Activated CD4-positive, alpha-beta T cell treated with anti-CD3 and anti-CD28 coated beads, Interleukin-2, amount 50 U/mL, for 24 hours (primary cell): ENCODE measurements around the gene GNG7.

Experiments used
- DNase-seq, 2 donors: peaks; one replicate each; pipeline ENCODE4 v3.0.0-alpha.2; 2020; ENCODE audit warnings: low read depth in 1 of 2, low spot score in 1 of 2

GNG7 gene

DNA sequence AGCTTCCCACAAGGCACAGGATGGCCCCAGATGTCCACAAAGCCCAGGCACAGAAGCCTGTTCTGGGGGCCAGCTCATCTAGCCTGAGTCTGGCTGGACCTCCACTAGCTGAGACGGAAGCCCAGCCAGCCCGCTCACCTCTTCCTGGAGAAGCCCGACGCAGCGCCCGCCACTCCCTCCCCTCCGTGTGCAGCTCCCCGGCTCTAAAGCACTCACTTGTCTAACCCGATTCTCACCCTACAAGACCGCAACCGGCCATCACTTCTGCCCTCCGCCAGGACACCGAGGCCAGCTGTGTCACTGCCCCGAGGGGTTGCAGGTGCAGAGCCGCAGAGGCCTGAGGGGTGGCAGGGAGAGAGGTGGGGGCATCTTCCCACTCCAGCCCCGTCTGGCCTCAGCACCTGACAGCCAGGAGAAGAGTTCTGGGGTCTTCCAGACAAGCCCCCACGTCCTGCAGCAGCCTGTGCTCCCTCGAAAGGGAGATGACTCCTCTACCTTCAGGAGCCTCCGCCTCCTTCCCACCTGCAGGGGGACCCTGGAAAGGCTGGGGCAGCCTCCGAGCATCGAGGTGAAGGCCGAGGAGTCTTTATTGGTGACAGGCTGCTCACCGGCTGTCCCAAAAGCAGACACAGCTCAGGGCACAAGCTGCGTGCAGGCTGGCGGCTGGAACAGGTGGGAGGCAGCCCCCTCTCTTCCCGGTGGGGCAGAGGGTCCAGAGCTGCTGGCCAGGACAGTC, 24.6 kb upstream of the GNG7 start:
- DNase-seq: no peak

DNA sequence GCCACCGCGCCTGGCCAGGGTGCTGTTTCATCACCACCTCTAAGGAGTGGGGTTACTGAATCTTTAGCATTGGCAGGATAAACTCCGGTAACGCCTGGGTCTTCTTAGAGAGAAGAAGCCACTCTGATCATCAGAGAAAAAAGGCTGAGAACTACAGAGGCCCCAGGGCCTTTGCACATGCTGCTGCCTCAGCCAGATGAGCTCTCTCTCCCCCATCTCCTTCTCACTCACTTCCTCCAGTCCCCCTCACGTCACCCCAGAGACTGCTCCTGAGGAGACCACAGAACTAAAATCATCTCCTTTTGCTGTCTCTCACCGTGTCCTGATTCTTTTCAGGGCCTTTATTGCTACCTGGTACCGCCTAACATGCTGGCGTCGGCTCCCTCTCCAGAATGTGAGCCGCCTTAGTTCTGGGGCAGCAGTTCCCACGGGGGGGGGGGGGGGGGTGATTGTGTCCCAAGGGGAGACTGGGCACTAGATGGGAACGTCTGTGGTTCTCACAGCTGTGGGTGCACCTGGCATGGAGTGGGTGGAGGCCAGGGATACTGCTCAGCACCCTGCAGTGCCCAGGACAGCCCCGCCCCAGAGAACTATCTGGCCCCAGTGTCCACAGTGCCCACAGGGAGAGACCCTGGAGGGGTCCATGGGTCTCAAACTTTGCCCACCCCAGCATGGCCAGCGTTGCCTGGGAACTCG, 23.8 kb upstream of the GNG7 start:
- no peak for DNase-seq

DNA sequence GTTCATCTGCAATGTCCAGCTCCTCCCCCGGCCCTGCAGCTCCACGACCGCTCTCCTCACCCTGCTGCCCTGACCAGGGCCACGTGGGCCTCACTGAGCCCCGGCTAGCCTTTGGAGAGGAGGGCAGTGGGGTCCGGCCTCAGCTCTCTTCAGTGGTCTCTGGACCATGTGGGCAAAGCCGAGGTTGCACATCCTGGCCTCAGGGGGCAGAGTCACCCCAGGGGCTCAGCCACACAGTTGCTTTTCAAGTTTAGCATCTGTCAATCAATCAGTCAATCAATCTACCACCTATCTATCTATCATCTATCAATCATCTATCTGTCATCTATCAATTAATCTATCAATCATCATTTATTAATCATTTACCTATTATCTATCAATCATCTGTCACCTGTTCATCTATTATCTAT, 21.7 kb upstream of the GNG7 start:
- DNase-seq: no peak

DNA sequence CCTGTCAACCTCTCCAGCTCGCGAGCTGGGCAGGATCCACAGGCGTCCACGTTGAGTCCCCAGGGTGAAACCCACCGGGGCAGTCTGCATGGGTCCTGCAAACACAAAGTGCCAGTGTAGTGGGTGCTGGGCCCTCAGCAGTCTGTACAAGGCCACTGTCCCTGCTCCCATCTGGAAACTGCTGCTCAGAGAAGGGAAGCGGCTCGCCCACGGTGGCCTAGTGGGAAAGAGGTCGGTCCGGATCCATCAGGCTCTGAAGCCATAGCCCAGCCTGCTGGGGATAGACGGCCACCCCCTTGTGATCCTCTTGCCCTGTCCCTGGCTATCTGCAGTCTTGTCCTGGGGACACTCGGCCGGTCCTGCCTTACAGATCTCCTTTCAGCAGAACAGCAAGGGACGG, 21.3 kb upstream of the GNG7 start:
- DNase-seq: no peak

DNA sequence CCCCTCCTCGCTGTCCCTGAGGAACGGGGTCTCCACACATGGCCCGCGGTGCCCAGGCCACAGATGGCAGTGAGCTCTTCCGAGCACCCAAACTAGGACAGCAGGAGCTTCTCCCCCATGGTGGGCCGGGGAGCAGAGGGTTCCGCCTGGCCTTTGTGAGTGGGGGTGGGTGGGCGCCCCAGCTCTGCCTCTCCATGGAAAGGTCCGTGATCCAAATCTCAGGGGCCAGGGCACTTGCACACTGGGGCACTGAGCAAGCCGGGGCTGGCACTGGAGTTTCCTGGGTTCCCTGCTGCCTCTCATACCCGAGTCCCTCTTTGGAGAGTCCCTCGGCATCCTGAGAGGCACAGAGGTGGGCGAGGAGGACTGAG, 20.8 kb upstream of the GNG7 start:
- DNase-seq: no peak

DNA sequence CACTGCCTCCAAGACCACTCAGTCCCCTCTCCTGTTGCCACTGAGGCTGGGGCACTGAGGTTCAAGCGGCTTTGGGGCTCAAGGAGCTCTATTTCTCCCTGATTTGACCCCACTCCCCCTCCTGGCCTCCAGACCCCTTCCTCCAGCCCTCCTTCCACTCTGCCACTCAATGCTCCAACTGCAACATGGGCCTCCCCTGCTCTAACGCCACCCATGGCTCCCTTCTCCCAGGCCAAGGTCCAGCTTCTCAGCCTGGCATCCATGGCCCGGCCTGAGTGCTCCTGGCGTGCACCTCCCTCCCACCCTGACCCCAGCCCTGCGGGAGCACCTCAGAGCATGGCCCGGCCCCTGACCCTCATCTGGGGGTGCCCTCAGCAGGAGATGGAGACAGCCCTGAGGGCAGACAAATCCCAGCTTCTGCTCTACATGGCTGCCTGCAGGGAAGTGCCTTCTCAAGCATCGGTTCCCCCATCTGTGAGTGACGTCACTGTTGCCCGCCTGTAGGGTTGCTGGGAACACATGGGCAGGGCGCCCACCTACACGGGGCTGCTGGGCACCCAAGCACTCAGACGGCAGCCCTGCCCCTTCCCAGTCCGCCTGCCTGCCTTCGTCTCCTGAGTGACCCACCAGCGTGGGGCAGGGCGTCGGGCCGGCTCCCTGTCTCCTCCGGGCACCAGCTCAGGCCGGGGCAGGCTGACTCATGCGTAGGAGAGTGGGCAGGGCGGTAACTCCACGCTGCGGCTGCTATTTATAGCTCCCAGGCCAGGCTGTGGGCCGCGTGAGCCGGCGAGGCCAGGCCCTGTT, 20.2 kb upstream of the GNG7 start:
- DNase-seq: no peak

DNA sequence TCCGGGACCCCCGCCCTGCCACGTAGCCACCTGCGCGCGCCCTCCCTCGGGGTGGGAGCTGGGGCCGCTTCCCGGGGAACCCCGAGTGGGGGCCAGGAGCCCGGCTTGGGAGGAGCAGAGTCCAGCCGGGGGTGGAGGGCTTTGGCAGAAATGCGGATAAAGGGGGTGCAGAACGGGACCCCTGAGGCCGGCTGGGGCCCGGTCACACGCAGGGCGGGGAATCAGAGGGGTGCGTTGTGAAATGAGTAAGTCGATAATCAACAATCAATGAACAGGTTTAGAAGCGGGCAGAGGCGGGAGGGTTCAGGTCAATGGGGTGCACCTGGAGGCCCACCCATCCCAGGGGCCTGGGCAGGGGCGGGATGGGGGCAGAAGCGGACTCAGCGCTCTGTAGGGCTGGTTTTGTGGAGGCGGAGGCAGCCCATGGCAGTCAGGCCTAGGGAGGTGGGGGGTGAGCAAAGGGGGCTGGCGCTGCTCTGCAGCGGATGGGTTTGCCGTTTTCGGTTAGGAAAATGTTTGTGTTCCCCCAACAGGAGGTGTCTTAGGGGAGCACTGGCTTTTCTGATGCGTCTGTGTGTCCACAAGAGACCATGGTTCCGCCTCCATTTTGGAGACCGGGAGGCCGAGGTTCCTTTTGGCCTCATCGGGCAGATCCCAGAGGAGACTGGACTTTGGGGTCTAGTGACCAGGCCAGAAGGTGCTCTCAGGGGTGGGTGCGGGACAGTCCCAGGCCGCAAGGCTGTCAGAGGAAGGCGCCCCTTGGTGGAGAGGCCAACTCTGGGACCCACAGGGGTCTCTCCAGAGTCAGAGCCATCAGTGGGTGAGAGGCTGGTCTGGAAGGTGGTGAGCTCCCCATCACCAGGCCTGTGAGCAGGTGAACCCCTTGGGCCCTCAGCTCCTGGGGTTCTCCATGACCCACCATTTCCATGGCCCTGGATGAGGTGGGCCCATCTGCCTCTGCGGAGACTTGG, 19.4 kb upstream of the GNG7 start:
- DNase-seq: no peak

DNA sequence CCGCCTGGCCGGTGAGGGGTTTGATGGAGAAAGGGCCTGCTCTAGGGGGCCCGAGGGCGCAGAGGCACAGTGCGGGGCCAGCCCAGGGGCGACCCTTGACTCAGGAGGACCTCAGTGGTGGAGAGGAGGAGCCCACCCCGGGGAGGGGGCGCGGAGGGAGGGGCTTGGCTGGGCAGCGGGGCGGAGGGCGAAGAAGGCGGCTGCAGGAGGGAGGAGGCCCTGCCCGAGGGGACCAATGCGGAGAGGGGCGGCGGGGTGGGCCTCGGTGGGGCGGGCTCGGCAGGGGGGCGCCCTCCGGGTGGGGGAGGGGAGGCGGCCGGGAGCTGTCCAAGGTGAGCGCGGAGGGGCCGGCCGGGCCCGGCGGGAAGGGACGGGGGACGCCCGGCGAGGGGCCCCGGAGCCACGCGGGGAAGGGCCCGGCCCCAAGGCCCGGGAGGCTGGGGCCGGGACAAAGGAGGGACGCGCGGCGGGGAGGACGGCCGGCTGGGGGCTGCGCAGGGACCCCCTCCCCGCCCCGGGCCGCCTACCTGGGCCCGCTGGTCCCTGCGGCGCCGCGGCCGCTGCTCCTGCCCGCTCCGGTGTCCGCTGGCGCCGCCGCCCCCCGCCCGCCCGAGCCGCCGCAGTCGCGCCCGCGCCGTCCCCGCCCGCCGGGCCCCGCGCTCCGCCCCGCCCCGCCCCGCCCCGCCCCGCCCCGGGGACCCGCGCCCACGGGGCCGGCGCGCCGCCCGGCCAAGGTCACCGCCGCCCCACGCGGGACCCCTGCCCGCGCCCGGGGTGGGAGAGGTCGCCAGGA, 18.5 kb upstream of the GNG7 start, which contains the start of gene DIRAS1:
Gene DIRAS1 (minus strand): TSS at position 596 of the 793 bp plus-strand sequence. CDS start 3,566 bp downstream, outside the sequence.
- DNase-seq: no peak

DNA sequence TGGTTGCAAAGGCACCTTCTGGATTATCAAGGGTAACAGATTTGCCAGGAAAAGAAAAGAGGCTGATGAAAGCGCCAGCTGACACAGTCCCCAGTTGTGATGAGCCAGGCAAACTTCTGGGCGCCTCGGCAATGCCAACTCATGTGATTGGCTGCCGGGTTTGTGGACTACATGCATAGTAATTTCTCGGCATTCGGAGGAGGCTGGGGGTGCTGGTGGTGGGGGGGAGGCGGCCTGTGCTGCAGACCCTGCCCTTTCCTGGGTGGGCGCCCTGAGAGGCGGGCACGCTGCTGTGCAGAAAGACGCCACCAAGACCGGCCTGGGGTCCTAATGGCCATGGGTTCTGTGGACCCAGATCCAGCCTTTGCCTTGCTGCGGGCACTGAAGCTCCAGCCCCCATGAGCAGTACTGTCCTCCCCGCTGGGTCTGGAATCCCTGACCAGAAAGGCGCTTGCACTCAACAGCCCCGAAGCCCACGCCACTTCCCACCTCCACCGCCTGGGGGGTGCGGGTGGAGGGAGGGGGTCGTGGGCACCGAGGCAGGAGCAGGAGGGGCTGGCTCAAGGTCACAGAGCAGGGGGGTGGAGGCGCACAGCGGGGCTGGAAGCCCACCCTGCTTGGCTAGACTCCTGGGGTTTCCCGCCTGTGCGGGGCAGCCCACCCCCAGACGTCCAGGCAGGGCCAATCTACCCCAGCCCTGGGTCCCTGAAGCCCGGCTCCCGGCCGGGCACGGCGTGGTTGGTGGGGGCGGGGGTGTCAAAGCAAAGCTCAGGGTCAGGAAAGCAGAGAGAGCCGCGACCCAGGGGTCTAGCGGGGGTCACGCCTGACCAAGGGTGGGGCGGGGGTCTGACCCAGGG, 17.7 kb upstream of the GNG7 start:
- no peak for DNase-seq

DNA sequence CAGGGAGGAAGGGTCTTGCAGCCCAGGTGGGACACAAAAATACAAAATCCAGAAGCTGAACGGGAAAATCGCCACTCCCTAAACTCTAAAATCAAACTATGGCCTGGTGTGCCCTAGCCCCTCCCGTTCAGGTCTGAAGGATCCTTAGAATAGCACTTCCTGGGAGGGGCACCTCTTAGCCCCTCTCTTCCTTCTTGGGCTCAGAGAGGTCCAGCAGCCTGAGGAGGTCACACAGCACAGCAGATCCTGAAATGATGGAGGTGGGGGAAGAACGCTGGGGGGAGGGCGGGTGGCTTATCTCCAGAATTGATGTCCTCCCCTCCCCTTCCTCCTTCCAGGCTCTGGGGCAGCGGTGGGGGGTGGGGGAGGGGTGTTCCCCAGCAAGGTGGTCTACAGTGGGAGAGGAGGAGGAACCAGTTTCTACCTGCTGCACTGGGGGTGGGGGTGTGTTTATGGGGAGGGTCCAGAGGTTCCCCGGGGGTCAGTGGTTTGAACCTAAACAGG, 16.8 kb upstream of the GNG7 start:
- DNase-seq: no peak

DNA sequence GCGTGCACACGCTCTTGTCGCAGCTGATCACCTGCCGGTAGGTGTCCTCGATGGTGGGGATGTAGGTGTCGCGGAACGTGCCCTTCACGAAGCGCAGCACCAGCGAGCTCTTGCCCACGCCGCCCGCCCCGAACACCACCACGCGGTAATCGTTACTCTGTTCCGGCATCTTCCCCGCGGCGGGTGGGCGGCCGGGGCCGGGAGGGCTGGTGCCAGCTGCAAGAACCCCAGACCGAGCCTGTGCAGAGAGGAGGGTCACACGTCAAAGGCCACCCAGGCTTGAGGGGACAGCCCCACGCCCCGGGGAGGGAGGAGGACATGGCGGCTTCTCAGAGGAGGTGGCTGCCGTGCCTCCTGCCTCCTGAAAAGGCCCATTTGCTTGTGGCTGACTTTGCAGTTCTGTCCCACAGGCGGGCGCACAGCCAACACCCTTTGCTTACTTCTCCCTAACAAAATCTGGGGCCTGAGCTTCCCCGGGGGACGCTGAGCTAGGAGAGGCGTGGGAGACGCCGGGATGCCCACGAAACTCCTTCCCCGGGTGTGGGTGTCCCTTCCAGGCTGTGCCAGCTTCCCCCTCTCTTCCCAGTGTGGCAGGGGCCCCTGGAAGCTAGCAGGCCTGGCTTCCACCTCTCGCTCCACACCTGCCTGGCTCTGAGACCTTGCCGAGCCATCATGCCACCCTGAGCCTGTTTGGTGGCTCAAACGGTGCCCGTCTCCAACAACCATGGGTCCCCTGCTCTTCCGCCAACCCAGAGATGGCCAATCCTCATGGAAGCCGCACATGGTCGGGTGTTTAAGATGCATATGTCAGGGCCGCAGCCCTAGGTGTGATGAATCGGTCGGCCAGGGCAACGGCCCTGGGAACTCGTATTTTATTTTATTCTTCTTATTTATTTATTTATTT, 15.4 kb upstream of the GNG7 start:
- no peak for DNase-seq

DNA sequence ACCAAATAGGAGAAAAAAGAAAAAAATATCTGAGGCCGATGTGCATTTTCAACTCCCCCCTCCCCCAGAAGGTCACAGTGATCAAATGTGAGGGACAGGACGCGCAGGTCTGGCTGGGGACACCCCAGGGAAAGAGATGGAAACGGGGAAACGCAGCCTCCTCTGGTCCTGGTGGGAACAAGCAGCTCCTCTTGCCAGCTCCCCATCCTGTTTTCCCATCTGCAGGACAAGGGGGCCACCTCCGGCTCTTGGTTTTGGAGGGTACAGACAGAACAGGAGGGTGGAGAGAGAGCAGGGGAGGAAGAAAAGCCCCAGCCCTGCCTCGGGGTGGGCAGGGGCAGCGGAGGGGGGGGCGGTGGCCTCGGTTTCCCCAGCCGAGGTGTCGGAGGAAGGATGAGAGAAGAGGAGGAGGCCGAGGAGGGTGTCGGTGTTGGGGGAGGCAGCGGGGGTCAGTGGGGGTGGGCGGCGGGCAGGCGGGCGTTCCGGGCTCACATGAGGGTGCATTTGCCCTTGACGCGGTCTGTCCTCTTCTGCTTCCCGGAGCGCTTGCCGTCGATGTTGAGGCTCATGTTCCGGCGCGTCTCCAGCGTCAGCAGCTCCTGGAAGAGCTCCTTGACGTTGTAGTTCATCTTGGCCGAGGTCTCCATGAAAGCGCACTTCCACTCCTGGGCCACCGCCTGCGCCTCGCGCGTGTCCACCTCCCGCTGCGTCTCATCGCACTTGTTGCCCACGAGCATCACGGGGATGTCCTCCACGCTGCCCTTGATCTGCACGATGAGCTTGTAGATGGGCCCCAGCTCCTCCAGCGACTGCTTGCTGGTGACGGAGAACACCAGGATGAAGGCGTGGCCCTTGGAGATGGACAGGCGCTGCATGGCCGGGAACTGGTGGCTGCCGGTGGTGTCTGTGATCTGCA, 14.5 kb upstream of the GNG7 start:
- no peak for DNase-seq

DNA sequence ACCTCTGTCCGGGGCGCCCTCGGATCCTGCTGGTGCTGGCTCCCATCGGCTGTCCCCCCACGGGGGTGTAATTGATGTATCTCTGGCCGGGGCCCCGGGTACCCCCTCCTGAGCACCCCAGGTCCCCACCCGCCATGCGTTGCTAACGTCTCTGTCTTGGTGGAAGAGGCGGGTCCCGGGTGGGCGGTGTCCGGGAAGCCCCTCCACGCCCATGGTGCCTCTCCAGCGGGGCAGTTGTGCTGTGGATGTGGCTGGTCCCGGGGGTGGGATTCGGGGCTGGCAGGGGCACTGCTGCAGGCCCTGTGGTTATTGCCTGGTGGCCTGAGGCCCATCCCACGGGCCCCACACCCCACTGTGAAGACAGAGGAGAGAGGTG, 13.8 kb upstream of the GNG7 start:
- no peak for DNase-seq

DNA sequence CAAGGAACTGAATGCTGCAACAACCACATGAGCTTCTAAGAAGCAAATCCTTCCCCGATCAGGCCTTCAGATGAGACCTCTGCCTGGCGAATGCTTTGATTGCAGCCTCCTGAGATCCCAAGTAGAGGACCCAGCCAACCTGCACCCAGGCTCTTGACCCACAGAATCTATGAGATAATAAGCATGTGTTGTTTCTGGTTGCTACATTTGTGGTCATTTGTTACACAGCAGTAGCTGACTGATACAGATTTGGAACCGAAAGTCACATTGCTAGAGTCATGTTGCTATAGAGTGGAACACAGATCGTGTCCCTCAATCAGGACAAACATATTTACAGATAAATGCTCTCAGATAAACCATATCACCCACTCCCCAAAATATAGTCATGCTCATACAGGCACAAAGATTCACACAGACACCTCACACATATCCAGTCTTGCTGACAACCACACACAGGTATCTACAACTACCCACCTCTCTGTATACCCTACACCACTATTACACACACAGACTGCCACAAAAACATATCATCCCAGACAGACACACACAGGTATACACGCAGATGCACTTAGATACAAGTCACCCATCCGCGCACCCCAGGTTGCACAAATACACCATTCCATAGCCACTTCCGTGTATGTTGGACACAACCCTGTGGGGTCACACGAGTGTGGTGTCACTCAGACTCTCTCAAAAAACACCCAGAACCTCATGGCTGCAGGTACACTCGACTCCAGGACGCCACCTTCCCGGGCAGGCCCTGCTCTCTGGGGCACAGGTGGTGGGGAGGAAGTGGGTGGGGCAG, 13.2 kb upstream of the GNG7 start:
- DNase-seq: no peak

DNA sequence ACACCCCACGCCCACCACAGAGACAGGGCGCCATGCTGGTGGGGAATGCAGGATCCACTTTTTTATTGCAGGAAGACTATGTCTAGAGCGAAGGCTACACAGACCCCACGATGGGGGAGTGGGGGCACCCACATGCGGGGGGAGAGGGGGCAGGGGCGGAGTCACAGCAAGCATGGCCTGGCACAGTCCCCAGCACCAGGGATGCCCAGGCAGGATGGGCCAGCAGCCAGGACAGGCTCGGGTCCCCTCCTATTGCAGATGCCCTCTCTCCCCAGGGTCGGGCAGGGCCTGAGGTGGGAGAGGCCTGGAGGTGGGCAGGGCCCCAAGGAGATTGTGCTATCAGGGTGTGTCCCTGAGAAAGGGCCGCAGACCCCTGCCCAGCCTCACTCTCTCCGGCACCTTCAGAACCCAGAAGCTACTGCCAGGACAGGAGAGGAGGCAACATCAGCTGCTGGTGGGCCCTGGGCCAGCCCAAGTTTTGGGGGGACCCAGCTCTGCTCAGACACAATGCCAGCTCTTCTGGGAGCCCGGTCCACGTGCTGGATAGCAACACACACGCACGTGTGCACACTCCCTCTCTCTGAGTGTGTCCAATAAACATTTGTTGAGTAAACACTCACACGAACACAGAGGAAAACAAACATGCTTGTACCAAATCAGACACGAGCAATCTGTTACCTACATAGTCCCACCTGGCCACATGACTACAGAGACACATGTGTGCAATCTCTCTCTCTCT, 12.2 kb upstream of the GNG7 start:
- no peak for DNase-seq
